Hippocampal formation (tissue), 2 donors: ENCODE measurements around the gene CAMTA1.
"Not testable (repeated sequence)": the region's sequence is repeated elsewhere in the genome, so short reads cannot be mapped to it uniquely, and the experiment has no call there.

ENCODE experiments used
- DNase-seq, 2 donors: peaks; one replicate each; lab custom pipeline; 2025; lab: John Stamatoyannopoulos, UW

Gene CAMTA1

DNA sequence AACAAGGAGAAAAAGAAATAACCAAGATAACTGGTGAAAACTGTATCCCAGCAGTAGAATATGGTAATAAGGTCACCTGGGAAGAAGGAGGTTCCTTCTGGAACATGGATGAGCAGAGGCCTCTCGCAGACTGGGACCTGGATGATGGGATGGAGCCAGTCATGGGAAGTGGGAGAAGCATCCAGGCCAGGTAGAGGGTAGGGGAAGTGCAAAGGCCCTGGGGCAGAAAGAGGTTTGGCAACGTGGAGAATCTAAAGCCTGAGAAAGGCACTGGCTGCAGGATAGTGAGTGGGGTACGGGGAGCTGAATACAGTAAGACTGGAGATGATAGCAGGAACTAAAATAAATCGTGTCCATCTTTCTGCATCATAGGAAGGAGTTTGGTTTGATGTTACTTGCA lies 889.7 kb downstream of the CAMTA1 start:
- no peak for DNase-seq

- DNase-seq = no peak
These were observed 890.4 kb downstream of the CAMTA1 start for GRCh38 chr1:7675431-7676273.

GRCh38 chr1:7676274-7676945 lies 891.2 kb downstream of the CAMTA1 start:
- DNase-seq = no peak

DNA sequence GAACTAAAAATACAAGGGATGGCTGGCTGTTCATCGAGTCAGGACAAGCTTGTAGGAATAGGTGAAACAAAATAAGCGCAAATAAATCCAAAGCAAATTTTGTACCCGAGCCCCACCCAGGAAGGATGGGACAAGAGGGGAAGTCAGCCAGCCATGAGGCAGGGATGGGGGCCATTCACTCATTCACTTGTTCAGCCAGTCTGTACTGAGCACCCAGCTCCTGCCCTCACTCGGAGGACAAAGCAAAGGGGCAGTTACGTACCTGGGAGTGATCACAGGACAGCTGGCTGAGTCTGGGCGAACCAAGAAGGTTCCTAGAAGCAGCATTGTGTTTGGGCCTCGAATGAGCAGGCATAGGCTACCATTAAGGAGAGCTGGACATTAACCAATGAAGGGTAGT lies 891.9 kb downstream of the CAMTA1 start:
- no peak for DNase-seq

DNA sequence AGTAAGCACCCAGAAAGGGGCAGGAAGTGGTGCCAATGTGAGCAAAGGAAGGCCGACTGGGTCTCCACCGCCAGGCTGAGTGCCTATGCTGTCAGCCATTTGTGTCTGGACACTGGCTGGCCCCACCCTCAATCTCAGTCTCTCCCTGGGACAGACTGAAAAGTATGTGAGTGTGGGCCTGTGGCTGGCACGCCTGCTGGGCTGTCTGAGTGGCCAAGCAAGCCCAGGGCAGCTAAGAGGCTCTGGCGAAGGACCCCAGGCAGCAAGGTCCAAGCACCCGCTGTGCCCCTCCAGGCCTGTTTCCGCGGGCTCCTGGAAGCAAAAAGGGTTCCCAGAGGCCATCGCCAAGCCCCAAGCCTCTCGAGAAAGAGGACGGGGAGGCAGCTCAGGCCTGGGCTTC lies 892.6 kb downstream of the CAMTA1 start:
- no peak for DNase-seq

DNA sequence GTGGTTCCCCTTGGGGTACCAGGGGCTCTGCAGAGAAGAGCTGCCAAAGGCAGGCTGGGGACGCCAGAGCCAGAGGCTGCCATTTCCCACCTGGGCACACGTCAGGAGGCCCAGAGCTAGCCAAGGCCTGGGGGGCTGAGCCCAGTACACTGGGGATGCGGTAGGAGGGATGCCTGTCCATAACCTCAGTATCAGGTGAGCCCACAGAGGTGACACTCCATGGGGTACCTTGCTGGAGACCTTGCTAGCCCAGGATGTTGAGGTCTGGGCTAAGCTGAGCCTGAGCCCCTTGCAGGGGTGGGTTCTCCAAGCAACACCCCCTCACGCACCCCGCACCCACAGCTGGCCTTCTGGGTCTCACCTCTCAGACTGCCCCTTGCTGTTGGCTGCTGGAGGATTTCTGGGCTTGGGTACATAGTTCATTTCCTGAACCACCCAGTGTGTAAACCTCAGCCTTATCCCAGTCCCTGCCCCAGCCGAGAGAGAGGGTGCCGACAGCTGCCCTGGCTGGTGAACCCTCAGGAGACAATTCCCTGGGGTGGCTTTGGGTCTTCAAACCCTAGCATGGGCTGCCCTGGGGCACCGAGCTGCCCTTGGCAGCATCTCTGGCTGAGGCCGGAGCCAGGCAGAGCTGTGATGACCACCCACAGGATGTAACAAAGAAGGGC lies 893.4 kb downstream of the CAMTA1 start:
- DNase-seq = no peak

- no peak for DNase-seq
These were observed 894.1 kb downstream of the CAMTA1 start for GRCh38 chr1:7679159-7679872.

- no peak for DNase-seq
These were observed 894.6 kb downstream of the CAMTA1 start for GRCh38 chr1:7679873-7680206.

- peak; percentile 62 to 68 for DNase-seq
These were observed 895.1 kb downstream of the CAMTA1 start for GRCh38 chr1:7680207-7680954.

DNA sequence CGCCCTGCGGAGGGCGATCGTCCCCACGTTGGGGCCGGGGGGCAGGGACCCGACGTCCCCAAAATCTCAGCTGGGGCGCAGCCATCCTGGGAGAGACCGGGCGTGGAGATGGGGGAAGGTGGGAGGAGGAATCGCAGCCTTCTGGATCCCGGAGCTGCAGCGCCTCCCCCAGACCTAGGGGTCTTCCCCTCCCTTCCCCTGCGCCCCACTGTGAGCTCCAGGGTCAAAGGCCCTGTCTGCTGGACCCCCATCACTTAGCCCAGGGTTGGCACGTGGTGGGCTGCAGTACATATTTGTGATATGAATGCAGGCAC lies 895.7 kb downstream of the CAMTA1 start:
- DNase-seq = no peak

DNA sequence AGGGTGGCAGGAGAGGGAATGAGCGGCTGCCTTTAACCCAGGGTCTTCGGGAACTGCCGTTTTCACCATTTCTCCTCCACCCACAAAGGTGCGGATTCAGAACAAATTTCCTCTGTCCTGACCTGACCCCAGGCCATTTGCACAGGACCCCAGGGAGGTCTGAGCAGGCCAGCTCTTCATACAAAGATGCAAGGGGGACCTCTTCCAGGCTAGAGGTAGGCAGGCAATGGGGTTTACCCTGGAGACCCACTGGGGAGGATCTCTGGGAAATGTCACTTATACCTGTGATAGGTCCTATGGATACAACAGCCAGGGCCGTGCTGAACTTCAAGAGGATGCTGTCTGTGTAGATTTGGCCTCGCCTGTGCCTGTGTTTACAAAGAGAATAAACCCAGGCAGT lies 896.1 kb downstream of the CAMTA1 start:
- no peak for DNase-seq

DNA sequence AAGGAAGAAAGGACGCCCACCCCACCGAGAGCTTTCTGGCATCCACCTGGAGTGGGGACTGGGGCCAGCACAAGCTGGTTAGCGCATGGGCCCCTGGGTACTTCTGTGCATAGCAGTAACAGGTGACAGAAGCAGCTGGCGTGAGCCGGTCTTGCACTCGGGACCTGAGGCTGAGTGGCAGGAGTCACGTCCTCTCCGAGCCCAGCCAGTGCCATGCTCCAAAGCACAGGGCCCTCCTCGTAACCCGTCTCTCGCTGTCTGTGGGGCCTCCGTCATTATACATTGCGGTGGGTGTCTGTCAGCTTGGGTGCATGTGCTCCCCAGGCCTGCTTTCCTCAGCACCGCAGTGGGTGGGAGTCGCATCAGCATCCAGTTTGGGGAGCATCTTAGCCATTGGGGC lies 898.3 kb downstream of the CAMTA1 start:
- no peak for DNase-seq

DNA sequence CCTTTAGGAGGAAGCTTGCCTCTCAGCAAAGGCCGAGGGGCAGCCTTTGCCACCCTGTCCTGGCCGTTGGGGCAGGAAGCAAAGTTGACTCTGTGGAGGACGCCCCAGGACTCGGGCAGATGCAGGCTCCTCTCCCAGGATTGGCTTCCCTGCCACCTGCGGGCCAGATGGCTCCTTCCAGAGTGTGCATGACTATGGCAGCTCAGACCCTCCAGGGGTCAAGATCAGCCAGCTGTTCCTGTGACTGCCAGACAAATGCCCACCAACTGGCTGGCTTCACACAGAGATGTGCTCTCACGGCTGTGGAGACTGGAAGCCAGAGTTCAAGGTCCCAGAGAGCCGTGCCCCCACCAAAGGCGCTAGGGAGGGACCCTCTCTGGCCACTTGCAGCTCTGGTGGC lies 898.9 kb downstream of the CAMTA1 start:
- no peak for DNase-seq

DNA sequence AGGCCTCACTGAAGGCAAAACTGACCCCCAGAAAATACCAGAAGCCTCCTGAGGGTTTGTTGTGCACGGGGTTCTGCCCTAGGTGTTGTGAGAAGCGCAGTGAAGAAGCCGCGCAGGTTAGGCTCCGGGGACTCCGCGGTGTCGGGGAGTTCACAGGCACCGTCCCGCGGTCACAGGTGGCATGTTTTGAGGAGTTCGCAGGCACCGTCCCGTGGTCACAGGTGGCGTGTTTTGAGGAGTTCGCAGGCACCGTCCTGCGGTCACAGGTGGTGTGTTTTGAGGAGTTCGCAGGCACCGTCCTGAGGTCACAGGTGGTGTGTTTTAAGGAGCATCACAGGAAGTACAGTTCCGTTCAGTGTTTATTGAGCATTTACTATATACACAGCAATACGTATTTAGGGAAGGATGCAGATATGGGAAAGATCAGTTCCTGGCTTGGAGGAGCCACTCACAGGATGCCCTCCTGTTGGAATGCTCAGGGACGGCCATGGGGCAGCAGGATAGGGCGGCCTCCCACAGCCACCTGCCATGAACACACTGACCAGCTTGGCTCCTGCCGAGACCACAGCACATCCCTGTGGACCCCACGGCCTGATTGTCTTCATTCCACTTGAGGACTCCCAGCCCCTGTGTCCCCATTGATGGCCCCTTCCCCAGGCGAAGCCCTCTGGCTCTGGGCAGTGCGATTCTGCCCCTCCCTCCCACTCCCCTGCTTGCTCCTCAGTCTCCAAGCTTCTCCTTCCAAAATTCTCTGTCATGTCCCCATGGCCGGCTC lies 899.8 kb downstream of the CAMTA1 start:
- no peak for DNase-seq

GRCh38 chr1:7686301-7686850 lies 901.1 kb downstream of the CAMTA1 start:
- DNase-seq = no peak

DNA sequence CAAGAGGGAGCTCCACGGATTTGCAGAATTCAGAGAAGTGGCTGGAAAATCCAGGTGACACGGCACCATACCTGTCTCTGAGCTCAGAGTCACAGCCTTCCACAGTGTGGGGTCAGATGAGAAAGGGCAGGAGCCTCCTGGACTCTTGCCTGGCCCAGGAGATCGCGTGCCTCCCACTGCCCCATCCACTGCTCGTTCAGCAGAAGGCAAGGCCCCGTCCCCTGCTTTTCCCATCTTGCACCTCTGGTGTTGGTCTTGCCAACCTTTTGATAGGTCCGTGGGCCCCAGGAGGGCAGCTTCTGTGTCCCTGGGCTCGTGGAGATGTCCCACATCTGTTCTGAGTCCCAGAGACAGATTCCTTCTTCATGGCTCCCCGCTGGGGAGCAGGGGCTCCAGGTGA lies 902.2 kb downstream of the CAMTA1 start:
- DNase-seq = no peak

GRCh38 chr1:7688659-7689058 lies 903.4 kb downstream of the CAMTA1 start:
- DNase-seq = no peak

DNA sequence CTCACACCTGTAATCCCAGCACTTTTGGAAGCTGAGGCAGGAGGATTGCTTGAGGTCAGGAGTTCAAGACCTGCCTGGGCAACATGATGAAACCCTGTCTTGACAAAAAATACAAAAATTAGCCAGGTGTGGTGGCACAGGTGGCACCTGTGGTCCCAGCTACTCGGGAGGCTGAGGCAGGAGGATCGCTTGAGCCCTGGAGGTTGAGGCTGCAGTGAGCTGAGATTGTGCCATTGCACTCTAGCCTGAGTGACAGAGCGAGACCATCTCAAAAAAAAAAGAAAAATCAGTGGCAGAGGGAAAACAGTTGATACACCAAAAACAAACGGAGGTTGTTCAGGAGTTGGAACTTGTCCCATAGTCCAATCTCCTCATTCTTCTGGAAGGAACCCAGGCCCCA lies 904.1 kb downstream of the CAMTA1 start:
- not testable (repeated sequence) for DNase-seq

DNA sequence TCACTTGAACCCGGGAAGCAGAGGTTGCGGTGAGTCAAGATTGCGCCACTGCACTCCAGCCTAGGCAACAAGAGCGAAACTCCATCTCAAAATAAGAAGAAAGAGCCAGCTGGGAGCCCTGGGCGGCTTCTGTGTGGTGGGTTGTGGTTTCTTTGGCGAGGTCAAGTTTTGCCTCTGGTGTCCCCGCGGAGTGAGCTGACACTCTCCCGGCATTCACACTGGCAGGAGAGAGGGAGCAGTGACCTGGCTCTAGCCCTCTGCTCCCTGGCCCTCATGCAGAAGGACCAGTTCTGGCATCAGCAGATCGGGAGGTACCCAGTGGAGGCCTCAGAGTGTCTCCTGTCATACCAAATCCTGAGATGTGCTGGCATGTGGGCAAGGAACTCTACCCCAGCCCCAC lies 904.8 kb downstream of the CAMTA1 start:
- no peak for DNase-seq

GRCh38 chr1:7690496-7691182 lies 905.4 kb downstream of the CAMTA1 start:
- no peak for DNase-seq
